GM12878 (cell line): ENCODE measurements around the gene GALNS. TPM values are rescaled to one million over a fixed set of nuclear protein-coding genes. Genes with fewer than 3 reads are reported as not detected.

Source experiments
- ATAC-seq: fragments of 200-7000 bp; cut with Tn5 transposase; 3 replicates; pipeline ENCODE4 v1.9.1; 2020; ENCODE audit warnings: mild to moderate bottlenecking, moderate library complexity
- BruUV-seq: library from RNA; stranded (reverse); fragments of 400-500 nt; replicated peaks from 2 replicates; lab custom pipeline; 2021; lab: Mats Ljungman, UMichigan
- CTCF ChIA-PET: fragments of 300-600 bp; sonication (Branson Sonifier 250); formaldehyde crosslinking; extraction: SDS; loops from one replicate; lab custom pipeline; 2021; ENCODE audit warnings: inconsistent platforms; lab: Yijun Ruan, JAX
- POLR2A ChIA-PET: fragments of 350-600 bp; formaldehyde crosslinking; extraction: SDS; loops from one replicate; lab custom pipeline; 2021; ENCODE audit warnings: inconsistent platforms; lab: Charles Lee
- RAD21 ChIA-PET: fragments of 300-600 bp; sonication (Branson Sonifier 250); formaldehyde crosslinking; loops from one replicate; lab custom pipeline; 2023; ENCODE audit warnings: antibody characterized with exemption; ENCODE audit not compliant: unreplicated experiment; lab: Charles Lee
- SMC1A ChIA-PET: fragments of 300-600 bp; sonication (Branson Sonifier 250); formaldehyde crosslinking; loops from one replicate; lab custom pipeline; 2023; ENCODE audit not compliant: unreplicated experiment, uncharacterized antibody; lab: Charles Lee
- DNase-seq: peaks from one replicate; pipeline ENCODE4 v3.0.0-alpha.2; 2011; ENCODE audit warnings: low read depth, low spot score
- FAIRE-seq: peaks from 3 replicates; lab custom pipeline; 2011; peaks lifted over from hg19 to GRCh38; lab: Jason Lieb, UNC
- H2AFZ ChIP-seq: 2 replicates; pipeline ENCODE4 v1.6.0; 2011; ENCODE audit warnings: low read depth, low read length, control low read depth; ENCODE audit not compliant: control insufficient read depth
- H3K27ac ChIP-seq: 2 replicates; pipeline ENCODE4 v1.5.1; 2011; ENCODE audit warnings: control low read depth; ENCODE audit not compliant: control insufficient read depth, insufficient read depth
- H3K27me3 ChIP-seq, 2 experiments: replicated peaks in 1 of 2; 2 replicates each; pipeline versions ENCODE4 v1.6.0 to v1.6.1; 2011; ENCODE audit warnings: low read length in 1 of 2; ENCODE audit not compliant: control insufficient read depth in 2 of 2, insufficient read depth in 2 of 2
- H3K36me3 ChIP-seq, 2 experiments: 2 replicates each; pipeline ENCODE4 v1.5.1; 2011; ENCODE audit warnings: low read length in 1 of 2; ENCODE audit not compliant: control insufficient read depth in 2 of 2, insufficient read depth in 2 of 2
- H3K4me1 ChIP-seq: 2 replicates; pipeline ENCODE4 v1.6.1; 2011; ENCODE audit warnings: mild to moderate bottlenecking, low read length, moderate library complexity, mixed read lengths; ENCODE audit not compliant: control insufficient read depth, insufficient read depth
- H3K4me2 ChIP-seq: 2 replicates; pipeline ENCODE4 v1.6.0; 2011; ENCODE audit warnings: control low read depth; ENCODE audit not compliant: control insufficient read depth, insufficient read depth
- H3K4me3 ChIP-seq: fragments of 200-600 bp; sonication (generic); 2 replicates; pipeline ENCODE4 v1.5.1; 2016
- H3K79me2 ChIP-seq: 2 replicates; pipeline ENCODE4 v1.6.0; 2011; ENCODE audit warnings: low read length; ENCODE audit not compliant: control insufficient read depth, insufficient read depth
- H3K9ac ChIP-seq: 2 replicates; pipeline ENCODE4 v1.8.0; 2011; ENCODE audit warnings: low read length, control low read depth, mixed read lengths; ENCODE audit not compliant: control insufficient read depth, insufficient read depth
- H3K9me3 ChIP-seq: replicated peaks from 3 replicates; pipeline ENCODE4 v1.5.1; 2011; ENCODE audit warnings: mild to moderate bottlenecking, low read length; ENCODE audit not compliant: control insufficient read depth, insufficient read depth
- H4K20me1 ChIP-seq: 2 replicates; pipeline ENCODE4 v1.6.0; 2011; ENCODE audit not compliant: control insufficient read depth, insufficient read depth
- ELK1 ChIP-seq: IDR thresholded peaks from 2 replicates; pipeline ENCODE4 v1.6.1; 2012; ENCODE audit warnings: low read depth, low read length, improper control_type of control experiment
- EZH2 ChIP-seq: IDR thresholded peaks from 2 replicates; pipeline ENCODE4 v1.6.1; 2012; ENCODE audit warnings: low read depth, mild to moderate bottlenecking, control low read depth, inconsistent platforms, low read length, borderline replicate concordance; ENCODE audit not compliant: control insufficient read depth
- GABPA ChIP-seq: IDR thresholded peaks from 2 replicates; pipeline ENCODE4 v1.6.1; 2014; ENCODE audit warnings: antibody characterized with exemption, low read depth, mild to moderate bottlenecking, inconsistent platforms
- HDAC6 ChIP-seq: fragments of 200-600 bp; sonication (generic); IDR thresholded peaks from one replicate; pipeline ENCODE4 v1.8.0; 2017; ENCODE audit warnings: antibody characterized with exemption; ENCODE audit not compliant: unreplicated experiment
- MTA3 ChIP-seq: IDR thresholded peaks from 2 replicates; pipeline ENCODE4 v1.6.1; 2012; ENCODE audit warnings: low read length, inconsistent platforms, borderline replicate concordance
- MYC ChIP-seq: IDR thresholded peaks from 2 replicates; pipeline ENCODE4 v1.6.1; 2011; ENCODE audit warnings: mild to moderate bottlenecking, low read length, moderate library complexity, inconsistent platforms; ENCODE audit not compliant: insufficient read depth, insufficient replicate concordance, insufficient read length, severe bottlenecking
- PAX5 ChIP-seq: IDR thresholded peaks from 2 replicates; pipeline ENCODE4 v1.6.1; 2011; ENCODE audit warnings: low read depth, low read length, borderline replicate concordance
- PBX3 ChIP-seq: IDR thresholded peaks from 2 replicates; pipeline ENCODE4 v1.6.1; 2011; ENCODE audit warnings: mild to moderate bottlenecking, low read depth, low read length, moderate library complexity; ENCODE audit not compliant: insufficient replicate concordance
- POLR2AphosphoS5 ChIP-seq: IDR thresholded peaks from 2 replicates; pipeline ENCODE4 v1.6.1; 2011; ENCODE audit warnings: mild to moderate bottlenecking, low read length, inconsistent platforms
- SMC3 ChIP-seq: IDR thresholded peaks from 2 replicates; pipeline ENCODE4 v1.6.1; 2011; ENCODE audit warnings: low read length, improper control_type of control experiment, borderline replicate concordance
- TCF12 ChIP-seq: IDR thresholded peaks from 2 replicates; pipeline ENCODE4 v1.6.1; 2011; ENCODE audit warnings: low read depth, mild to moderate bottlenecking, low read length
- ZNF207 ChIP-seq: fragments of 450-650 bp; IDR thresholded peaks from 2 replicates; pipeline ENCODE4 v1.6.1; 2014; ENCODE audit warnings: antibody characterized with exemption, mild to moderate bottlenecking, borderline replicate concordance
- WGBS: methylation state at CpG from one replicate; pipeline ENCODE4 v1.1.6; 2016; ENCODE audit warnings: low lambda C conversion rate; ENCODE audit not compliant: insufficient replicate concordance, insufficient coverage; ENCODE audit errors: missing lambda C conversion rate; 5-methylcytosine and 5-hydroxymethylcytosine counted together
- in situ Hi-C: fragments of 300-500 bp; cut with MboI; formaldehyde crosslinking; loops from 9 replicates; pipeline ENCODE4 v1.14.3; 2018; ENCODE audit warnings: mixed read lengths
- intact Hi-C: fragments of 100-400 bp; cut with micrococcal nuclease; formaldehyde crosslinking; loops from one replicate; pipeline ENCODE4 v1.14.2; 2022; ENCODE audit not compliant: unreplicated experiment
- polyA plus RNA-seq, 11 experiments: library from polyadenylated mRNA; depleted of rRNA in 4 of 11; unstranded in 6 of 11; stranded (reverse) in 5 of 11; fragments of >200 nt; fragmentation: Nextera tagmentation in 4 of 11; fragmentation: Illumina TruSeq in 1 of 11; extraction: Ambion mirVana in 4 of 11; extraction: Trizol in 1 of 11; gene quantifications; 1 replicate in 1 of 11; 2 replicates in 10 of 11; pipeline versions ENCODE4 v1.2.1 to v1.2.3, GENCODE V29; 2011 to 2016; ENCODE audit warnings: inconsistent platforms in 2 of 11, missing spikeins in 2 of 11, low read depth in 1 of 11
- total RNA-seq, 4 experiments: library from RNA; depleted of rRNA in 3 of 4; stranded (reverse); fragments of >200 nt in 3 of 4; fragmentation: Illumina TruSeq in 1 of 4; extraction: Trizol in 1 of 4; gene quantifications; 2 replicates each; pipeline versions ENCODE4 v1.2.1 to v1.2.3, GENCODE V29; 2013 to 2021
- TF ChIP-seq, protein P1 (sequence below): fragments of 450-650 bp; formaldehyde crosslinking; IDR thresholded peaks from 2 replicates; pipeline ENCODE4 v1.4.0; 2020; ENCODE audit warnings: mild to moderate bottlenecking, moderate library complexity
- TF ChIP-seq, protein P2 (sequence below): fragments of 450-650 bp; IDR thresholded peaks from 2 replicates; pipeline ENCODE4 v1.6.1; 2018; ENCODE audit warnings: mild to moderate bottlenecking, low read depth, moderate library complexity; ENCODE audit not compliant: partially characterized antibody

The GALNS gene
- total and polyA plus RNA-seq, 10 of the 15 experiments (the other 5 are each of a cell fraction or from before 2014, with no cell fraction given) = 0.37 to 12.4 (median 5.3) TPM

DNA sequence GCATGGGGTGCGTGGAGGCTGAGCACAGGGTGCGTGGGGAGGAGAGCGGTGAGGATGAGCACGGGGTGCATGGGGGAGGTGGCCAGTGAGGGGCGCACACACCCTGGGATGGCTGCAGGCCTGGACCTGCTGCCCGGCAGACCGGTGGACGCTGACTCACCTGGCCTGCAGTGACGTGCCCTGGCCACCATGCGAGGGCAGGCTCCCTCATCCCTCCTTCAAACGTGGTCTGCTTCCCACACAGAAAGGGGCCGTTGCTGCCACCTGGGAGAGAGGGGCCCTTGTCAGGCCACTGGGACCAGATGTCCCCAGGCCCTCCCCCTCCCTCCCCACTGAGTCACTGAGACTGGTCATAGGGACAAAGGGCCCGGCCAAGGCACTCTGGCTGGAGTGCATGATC, 24.9 kb downstream of the GALNS start:
- Histone ChIP-seq H3K27ac (no peak overlapping the region), H3K79me2 (no peaks in the 10 kb centered on the region), H3K27me3 (no peaks in the 10 kb centered on the region), H3K4me1 (no peaks in the 10 kb centered on the region), H3K4me2 (no peak overlapping the region), H4K20me1 (no peaks in the 10 kb centered on the region), H3K9ac (no peak overlapping the region), H3K36me3 (no peaks in the 10 kb centered on the region), H2AFZ (no peak overlapping the region), H3K4me3 (no peak overlapping the region), H3K9me3 (no peaks in the 10 kb centered on the region)
- DNase-seq = no peak
- in situ Hi-C loops = no loop called here
- ChIA-PET RAD21 (no interaction called here), SMC1A (no interaction called here), POLR2A (no interaction called here), CTCF (no interaction called here)
- intact Hi-C loops = no loop called here
- FAIRE-seq = no peak
- 51% methylated on average over 8 of the region's 13 CpGs for WGBS
- no peak; the same call in 2 of the 3 replicates for ATAC-seq
- no TSS peak for BruUV-seq
- no peak for TF ChIP-seq PBX3
- TF ChIP-seq SMC3 = no peak
- no peak for TF ChIP-seq TCF12
- TF ChIP-seq, protein P1, sequence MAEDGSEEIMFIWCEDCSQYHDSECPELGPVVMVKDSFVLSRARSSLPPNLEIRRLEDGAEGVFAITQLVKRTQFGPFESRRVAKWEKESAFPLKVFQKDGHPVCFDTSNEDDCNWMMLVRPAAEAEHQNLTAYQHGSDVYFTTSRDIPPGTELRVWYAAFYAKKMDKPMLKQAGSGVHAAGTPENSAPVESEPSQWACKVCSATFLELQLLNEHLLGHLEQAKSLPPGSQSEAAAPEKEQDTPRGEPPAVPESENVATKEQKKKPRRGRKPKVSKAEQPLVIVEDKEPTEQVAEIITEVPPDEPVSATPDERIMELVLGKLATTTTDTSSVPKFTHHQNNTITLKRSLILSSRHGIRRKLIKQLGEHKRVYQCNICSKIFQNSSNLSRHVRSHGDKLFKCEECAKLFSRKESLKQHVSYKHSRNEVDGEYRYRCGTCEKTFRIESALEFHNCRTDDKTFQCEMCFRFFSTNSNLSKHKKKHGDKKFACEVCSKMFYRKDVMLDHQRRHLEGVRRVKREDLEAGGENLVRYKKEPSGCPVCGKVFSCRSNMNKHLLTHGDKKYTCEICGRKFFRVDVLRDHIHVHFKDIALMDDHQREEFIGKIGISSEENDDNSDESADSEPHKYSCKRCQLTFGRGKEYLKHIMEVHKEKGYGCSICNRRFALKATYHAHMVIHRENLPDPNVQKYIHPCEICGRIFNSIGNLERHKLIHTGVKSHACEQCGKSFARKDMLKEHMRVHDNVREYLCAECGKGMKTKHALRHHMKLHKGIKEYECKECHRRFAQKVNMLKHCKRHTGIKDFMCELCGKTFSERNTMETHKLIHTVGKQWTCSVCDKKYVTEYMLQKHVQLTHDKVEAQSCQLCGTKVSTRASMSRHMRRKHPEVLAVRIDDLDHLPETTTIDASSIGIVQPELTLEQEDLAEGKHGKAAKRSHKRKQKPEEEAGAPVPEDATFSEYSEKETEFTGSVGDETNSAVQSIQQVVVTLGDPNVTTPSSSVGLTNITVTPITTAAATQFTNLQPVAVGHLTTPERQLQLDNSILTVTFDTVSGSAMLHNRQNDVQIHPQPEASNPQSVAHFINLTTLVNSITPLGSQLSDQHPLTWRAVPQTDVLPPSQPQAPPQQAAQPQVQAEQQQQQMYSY (CRISPR knock-in tag) = no peak
- no peak for TF ChIP-seq MYC
- no peak for TF ChIP-seq ZNF207
- no peak for TF ChIP-seq POLR2AphosphoS5
- TF ChIP-seq EZH2 = no peak
- TF ChIP-seq GABPA = no peak
- no peak for TF ChIP-seq HDAC6
- TF ChIP-seq, protein P2, sequence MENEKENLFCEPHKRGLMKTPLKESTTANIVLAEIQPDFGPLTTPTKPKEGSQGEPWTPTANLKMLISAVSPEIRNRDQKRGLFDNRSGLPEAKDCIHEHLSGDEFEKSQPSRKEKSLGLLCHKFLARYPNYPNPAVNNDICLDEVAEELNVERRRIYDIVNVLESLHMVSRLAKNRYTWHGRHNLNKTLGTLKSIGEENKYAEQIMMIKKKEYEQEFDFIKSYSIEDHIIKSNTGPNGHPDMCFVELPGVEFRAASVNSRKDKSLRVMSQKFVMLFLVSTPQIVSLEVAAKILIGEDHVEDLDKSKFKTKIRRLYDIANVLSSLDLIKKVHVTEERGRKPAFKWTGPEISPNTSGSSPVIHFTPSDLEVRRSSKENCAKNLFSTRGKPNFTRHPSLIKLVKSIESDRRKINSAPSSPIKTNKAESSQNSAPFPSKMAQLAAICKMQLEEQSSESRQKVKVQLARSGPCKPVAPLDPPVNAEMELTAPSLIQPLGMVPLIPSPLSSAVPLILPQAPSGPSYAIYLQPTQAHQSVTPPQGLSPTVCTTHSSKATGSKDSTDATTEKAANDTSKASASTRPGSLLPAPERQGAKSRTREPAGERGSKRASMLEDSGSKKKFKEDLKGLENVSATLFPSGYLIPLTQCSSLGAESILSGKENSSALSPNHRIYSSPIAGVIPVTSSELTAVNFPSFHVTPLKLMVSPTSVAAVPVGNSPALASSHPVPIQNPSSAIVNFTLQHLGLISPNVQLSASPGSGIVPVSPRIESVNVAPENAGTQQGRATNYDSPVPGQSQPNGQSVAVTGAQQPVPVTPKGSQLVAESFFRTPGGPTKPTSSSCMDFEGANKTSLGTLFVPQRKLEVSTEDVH = no peak
- no peak for TF ChIP-seq ELK1
- TF ChIP-seq MTA3 = no peak
- no peak for TF ChIP-seq PAX5
